DOHH2 (cell line): ENCODE data around the gene USP46.

Experiments used
- EZH2phosphoT487 ChIP-seq: fragments of 200-600 bp; sonication (generic); IDR thresholded peaks from 2 replicates; pipeline ENCODE4 v1.6.1; 2017; ENCODE audit warnings: borderline replicate concordance, mild to moderate bottlenecking, antibody characterized with exemption, low read length, moderate library complexity, mixed read lengths
- TF ChIP-seq, protein P1 (sequence below): fragments of 200-600 bp; sonication (generic); IDR thresholded peaks from one replicate; pipeline ENCODE4 v1.5.1; 2014; ENCODE audit warnings: antibody characterized with exemption, mild to moderate bottlenecking, low read depth, low read length; ENCODE audit not compliant: poor library complexity, severe bottlenecking

GRCh38 chr4:52606726-52607125 lies 52.4 kb downstream of the USP46 start:
- TF ChIP-seq, protein P1, sequence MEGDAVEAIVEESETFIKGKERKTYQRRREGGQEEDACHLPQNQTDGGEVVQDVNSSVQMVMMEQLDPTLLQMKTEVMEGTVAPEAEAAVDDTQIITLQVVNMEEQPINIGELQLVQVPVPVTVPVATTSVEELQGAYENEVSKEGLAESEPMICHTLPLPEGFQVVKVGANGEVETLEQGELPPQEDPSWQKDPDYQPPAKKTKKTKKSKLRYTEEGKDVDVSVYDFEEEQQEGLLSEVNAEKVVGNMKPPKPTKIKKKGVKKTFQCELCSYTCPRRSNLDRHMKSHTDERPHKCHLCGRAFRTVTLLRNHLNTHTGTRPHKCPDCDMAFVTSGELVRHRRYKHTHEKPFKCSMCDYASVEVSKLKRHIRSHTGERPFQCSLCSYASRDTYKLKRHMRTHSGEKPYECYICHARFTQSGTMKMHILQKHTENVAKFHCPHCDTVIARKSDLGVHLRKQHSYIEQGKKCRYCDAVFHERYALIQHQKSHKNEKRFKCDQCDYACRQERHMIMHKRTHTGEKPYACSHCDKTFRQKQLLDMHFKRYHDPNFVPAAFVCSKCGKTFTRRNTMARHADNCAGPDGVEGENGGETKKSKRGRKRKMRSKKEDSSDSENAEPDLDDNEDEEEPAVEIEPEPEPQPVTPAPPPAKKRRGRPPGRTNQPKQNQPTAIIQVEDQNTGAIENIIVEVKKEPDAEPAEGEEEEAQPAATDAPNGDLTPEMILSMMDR = no peak
- TF ChIP-seq EZH2phosphoT487 = no peak
